Duodenal mucosa (tissue), 2 donors: ENCODE measurements around the gene MRGPRF.

ENCODE experiments used
- H3K27ac ChIP-seq: one replicate; pipeline ENCODE4 v1.7.0; 2013; ENCODE audit warnings: low read depth, low read length
- H3K27me3 ChIP-seq, 2 donors: one replicate each; pipeline ENCODE4 v1.7.0; 2013; ENCODE audit warnings: low read length in 2 of 2, control low read depth in 1 of 2; ENCODE audit not compliant: insufficient read depth in 2 of 2, control insufficient read depth in 1 of 2
- H3K36me3 ChIP-seq, 2 donors: one replicate each; pipeline ENCODE4 v1.7.0; 2013; ENCODE audit warnings: low read length in 2 of 2, control low read depth in 1 of 2; ENCODE audit not compliant: insufficient read depth in 2 of 2, control insufficient read depth in 1 of 2
- H3K4me1 ChIP-seq, 2 donors: one replicate each; pipeline ENCODE4 v1.7.0; 2013; ENCODE audit warnings: low read length in 2 of 2, control low read depth in 1 of 2; ENCODE audit not compliant: insufficient read depth in 2 of 2, control insufficient read depth in 1 of 2
- H3K4me3 ChIP-seq, 2 donors: one replicate each; pipeline ENCODE4 v1.7.0; 2013; ENCODE audit warnings: low read length in 2 of 2, low read depth in 1 of 2
- H3K9ac ChIP-seq, 2 donors: one replicate each; pipeline ENCODE4 v1.7.0; 2013; ENCODE audit warnings: low read length in 2 of 2, low read depth in 1 of 2
- H3K9me3 ChIP-seq, 2 donors: one replicate each; pipeline ENCODE4 v1.7.0; 2013; ENCODE audit warnings: low read length in 2 of 2, control low read depth in 1 of 2; ENCODE audit not compliant: control insufficient read depth in 1 of 2

Gene MRGPRF

DNA sequence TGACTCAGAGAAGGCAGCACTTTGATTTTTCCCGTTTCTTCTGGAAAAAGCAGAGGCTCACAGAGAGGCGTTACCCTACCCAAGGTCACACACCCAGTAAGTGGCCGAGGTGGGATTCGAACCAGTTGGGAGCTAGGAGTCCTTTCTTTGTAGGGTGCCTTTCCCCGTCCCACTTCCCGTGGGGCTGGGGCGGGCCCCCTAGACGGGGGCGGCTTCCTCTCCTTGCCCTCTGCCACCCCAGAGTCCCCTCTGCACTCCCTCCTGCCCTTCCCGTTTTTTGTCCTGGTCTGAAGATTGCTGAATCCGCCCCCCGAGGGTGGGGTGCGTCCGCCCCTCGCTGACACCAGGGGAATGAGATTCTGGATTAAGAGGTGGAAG lies 36.4 kb upstream of the MRGPRF start:
- Histone ChIP-seq H3K27me3 (no peaks in the 10 kb centered on the region), H3K9ac (peak overlapping the region; percentile 91 to 95), H3K4me1 (peaks cover 25 to 28% of the 10 kb centered on the region in 2 donors), H3K27ac (peak overlapping the region; percentile 78), H3K4me3 (peak overlapping the region; percentile 81 to 87), H3K36me3 (peaks cover 4 to 9% of the 10 kb centered on the region in 2 donors), H3K9me3 (no peaks in the 10 kb centered on the region)

DNA sequence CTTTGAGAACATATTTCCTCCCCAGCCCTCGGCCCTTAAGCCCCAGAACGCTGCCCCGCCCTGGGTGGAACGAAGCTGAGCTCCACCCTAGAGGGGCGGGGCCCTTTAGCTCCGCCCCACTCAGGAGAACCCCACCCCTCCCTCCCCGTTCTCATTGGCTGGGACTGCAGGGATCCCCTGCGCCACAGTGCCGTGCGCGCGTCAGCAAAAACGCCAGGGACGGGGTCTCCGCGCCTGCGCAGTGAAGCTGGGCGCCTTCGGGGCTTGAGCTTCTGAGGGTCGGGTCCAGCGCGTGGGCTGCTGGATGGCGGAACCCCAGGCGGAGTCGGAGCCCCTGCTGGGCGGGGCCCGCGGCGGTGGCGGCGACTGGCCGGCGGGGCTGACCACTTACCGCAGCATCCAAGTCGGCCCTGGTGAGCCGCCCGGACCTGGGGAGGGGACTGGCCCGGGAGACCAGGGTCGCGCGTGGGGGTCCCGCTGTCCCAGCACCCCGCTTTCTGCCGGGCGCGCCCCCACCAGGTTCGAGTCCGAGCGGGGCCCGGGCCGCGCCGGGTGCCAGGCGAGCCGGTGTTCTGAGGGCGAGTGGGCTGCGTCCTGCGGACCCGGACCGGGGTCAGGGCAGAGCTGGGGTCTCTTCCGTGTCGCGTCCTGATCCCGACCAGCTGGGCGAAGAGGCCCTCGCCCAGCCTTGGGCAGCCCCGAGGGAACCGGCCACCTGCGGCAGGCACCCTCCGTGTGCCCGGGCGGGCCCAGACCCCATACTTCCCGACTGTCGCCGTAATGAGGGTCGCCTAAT lies 35.8 kb upstream of the MRGPRF start, which contains the start of gene TPCN2:
TSS of gene TPCN2 (plus strand) at position 239 of the 796 bp plus-strand sequence. CDS start at position 305, 66 bp downstream.
- H3K36me3 ChIP-seq = peaks cover 0 to 3% of the 10 kb centered on the region in 2 donors
- peaks cover 22 to 27% of the 10 kb centered on the region in 2 donors for H3K4me1 ChIP-seq
- no peaks in the 10 kb centered on the region for H3K27me3 ChIP-seq
- no peaks in the 10 kb centered on the region for H3K9me3 ChIP-seq
- H3K27ac ChIP-seq = peak within 1 kb of the TSS; percentile 78
- H3K9ac ChIP-seq = peak within 1 kb of the TSS; percentile 91 to 95
- peak within 1 kb of the TSS; percentile 81 to 87 for H3K4me3 ChIP-seq

DNA sequence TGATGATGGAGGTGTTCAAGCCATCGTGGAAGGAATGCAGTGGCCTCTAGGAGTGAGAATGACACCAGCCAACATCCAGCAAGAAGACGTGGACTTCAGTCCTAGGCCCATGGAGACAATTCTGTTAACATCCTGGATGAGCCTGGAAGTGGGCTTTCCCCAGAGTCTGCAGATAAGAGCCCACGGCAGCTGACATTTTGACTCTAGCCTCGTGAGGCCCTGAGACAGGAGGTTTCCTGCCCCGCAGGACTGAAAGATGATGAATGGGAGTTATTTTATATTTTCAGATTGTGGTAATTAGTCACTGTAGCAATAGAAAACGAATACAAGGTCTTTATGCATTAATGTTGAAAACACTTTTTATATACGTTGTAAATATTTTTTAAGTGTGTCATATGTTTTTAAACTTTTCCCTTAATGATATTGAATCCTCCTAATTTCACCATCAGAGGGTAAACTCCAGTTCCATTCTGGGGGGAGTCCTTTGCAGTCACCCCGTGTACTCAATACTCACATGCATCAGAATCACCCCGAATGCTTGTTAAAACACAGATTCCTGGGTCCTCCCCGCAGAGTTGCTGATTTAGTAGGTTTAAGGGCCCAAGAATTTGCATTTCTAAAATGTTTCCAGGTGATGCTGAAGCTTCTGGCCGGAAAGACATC lies 35.1 kb upstream of the MRGPRF start:
- Histone ChIP-seq H3K9ac (peak overlapping the region in 1 of 2 donors; percentile 38), H3K27ac (no peak overlapping the region), H3K4me3 (peak overlapping the region; percentile 57 to 81), H3K4me1 (peaks cover 22 to 27% of the 10 kb centered on the region in 2 donors), H3K27me3 (no peaks in the 10 kb centered on the region), H3K36me3 (no peaks in the 10 kb centered on the region), H3K9me3 (no peaks in the 10 kb centered on the region)

DNA sequence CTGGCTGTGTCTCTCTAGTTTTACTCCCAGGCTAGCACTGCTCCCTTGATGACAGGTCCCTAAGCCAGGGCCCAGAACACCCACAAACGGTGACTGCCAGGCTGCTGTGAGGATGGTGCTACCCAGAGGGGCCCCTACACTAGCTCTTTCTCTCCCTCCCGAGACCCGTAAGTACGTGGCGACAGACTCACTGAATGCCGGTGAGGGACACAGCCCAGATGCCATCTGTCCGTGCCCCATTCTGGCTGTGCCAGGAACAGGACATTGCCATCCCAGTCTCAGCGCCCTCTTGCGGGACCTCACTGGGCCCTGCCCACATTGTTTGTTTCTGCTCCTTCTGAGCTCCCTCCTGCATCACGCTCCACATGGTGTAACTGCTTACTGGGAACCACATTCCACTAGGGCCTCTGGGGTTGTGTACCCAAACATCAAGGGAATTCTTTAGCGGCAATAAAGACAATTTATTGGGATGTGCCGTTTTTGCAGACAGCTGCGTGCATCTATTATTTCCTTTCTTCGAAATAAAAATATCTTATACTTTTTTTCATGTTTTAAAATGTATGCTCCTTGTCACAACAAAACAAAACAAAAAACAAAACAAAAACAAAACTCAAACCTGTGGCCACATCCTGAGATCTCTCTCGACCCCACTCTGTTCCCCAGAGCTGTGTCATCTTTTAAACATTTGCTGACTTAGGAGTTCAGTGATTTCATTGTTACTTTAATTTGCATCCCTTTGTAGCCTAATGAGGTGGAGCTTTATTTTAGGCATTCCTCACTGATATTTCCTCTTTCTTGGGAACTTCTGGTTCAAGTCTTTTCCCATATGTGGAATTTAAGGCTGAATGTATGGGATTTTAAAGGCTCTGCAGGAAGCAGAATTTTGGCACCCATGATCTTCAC lies 31.3 kb upstream of the MRGPRF start:
- H3K27me3 ChIP-seq = peaks cover 0 to 3% of the 10 kb centered on the region in 2 donors
- H3K4me1 ChIP-seq = peaks cover 7% of the 10 kb centered on the region in 2 donors
- no peaks in the 10 kb centered on the region for H3K9me3 ChIP-seq
- no peak overlapping the region for H3K4me3 ChIP-seq
- no peaks in the 10 kb centered on the region for H3K36me3 ChIP-seq
- H3K27ac ChIP-seq = no peak overlapping the region
- no peak overlapping the region for H3K9ac ChIP-seq

DNA sequence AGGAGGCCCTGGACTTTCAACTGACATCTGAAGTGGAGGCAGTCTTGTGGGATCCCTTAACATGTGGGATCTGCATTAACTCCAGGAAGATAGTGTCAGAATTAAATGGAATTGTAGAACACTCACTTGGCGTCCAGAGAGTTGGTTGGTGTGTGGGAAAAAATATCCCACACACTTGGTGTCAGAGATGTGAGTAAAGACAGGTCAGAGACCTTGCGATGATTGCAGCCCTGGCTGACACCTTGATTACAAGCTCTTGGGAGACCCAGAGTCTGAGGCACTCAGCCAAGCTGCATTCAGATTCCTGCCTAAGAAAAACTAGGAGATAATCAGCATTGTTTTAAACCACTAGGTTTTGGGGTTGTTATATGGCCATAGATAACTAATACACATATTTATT lies 28.5 kb upstream of the MRGPRF start:
- Histone ChIP-seq H3K4me3 (no peak overlapping the region), H3K9ac (no peak overlapping the region), H3K27me3 (peaks cover 0 to 3% of the 10 kb centered on the region in 2 donors), H3K27ac (no peak overlapping the region), H3K9me3 (no peaks in the 10 kb centered on the region), H3K36me3 (no peaks in the 10 kb centered on the region), H3K4me1 (no peaks in the 10 kb centered on the region)

DNA sequence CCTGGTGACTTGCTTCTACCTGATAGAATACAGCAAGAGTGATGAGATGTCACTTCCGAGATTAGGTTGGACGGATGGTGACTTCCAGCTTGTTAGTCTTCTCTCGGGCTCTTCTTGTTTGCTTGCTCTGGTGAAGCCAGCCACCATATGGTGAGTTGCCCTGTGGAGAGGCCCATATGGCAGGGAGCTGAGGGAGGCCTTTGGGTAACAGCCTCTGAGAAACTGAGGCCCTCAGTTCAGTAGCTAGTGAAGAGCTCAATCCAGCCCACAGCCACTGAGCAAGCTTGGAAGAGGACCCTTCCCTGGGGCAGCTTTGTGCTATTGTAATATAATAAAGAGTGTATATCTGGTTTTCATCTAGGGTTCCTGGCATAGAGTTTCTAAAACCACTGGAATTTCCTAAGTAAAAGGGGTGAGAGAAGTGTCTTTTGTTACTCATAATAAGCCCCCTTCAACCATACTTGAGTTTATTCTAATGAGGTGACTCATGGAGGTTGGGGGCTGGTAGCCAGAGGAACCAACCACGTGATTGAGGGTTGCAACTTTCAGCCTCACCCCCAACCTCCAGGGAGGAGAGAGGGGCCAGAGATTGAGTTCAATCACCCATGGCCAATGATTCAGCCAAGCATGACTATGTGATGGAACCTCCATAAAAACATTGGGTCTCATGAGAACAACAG lies 27.7 kb upstream of the MRGPRF start:
- Histone ChIP-seq H3K27ac (no peak overlapping the region), H3K9me3 (no peaks in the 10 kb centered on the region), H3K27me3 (peaks cover 0 to 3% of the 10 kb centered on the region in 2 donors), H3K4me1 (no peaks in the 10 kb centered on the region), H3K9ac (no peak overlapping the region), H3K4me3 (no peak overlapping the region), H3K36me3 (no peaks in the 10 kb centered on the region)

DNA sequence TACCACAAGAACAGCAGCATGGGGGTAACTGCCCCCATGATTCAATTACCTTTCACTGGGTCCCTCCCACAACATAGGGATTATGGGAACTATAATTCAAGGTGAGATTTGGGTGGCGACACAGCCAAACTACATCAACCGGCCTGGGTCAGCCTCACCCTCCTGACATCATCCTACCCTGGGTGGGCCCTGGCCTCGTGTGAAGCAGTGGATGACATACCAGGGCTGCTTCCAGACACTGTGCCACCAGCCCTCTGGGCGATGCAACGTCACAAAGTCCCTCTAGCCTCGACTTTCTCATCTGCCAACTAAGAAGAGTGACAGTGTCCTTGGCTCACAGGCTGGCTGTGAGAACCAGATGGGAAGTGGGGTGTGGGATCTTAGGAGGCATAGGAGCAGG lies 27.0 kb upstream of the MRGPRF start:
- no peak overlapping the region for H3K9ac ChIP-seq
- H3K27ac ChIP-seq = no peak overlapping the region
- H3K27me3 ChIP-seq = peaks cover 0 to 3% of the 10 kb centered on the region in 2 donors
- H3K4me1 ChIP-seq = no peaks in the 10 kb centered on the region
- H3K9me3 ChIP-seq = no peaks in the 10 kb centered on the region
- H3K4me3 ChIP-seq = no peak overlapping the region
- H3K36me3 ChIP-seq = no peaks in the 10 kb centered on the region

DNA sequence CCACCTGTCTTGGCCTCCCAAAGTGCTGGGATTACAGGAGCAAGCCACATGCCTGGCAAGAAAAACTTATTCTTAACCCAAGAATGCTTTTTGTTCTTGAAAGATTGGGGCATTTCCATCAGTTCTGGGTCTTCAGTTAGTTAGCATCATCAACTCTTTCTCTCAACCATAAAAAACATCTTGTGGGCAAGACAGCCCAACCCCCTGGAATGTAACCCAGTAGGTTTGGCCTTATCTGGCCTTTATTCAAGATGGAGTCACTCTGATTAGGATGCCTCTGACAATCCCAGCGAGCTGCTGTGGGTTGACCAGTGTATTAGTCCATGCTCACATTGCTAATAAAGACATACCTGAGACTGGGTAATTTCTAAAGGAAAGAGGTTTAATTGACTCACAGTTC lies 26.5 kb upstream of the MRGPRF start:
- H3K9me3 ChIP-seq = no peaks in the 10 kb centered on the region
- no peaks in the 10 kb centered on the region for H3K36me3 ChIP-seq
- H3K27me3 ChIP-seq = peaks cover 0 to 3% of the 10 kb centered on the region in 2 donors
- no peaks in the 10 kb centered on the region for H3K4me1 ChIP-seq
- no peak overlapping the region for H3K27ac ChIP-seq
- no peak overlapping the region for H3K9ac ChIP-seq
- no peak overlapping the region for H3K4me3 ChIP-seq

DNA sequence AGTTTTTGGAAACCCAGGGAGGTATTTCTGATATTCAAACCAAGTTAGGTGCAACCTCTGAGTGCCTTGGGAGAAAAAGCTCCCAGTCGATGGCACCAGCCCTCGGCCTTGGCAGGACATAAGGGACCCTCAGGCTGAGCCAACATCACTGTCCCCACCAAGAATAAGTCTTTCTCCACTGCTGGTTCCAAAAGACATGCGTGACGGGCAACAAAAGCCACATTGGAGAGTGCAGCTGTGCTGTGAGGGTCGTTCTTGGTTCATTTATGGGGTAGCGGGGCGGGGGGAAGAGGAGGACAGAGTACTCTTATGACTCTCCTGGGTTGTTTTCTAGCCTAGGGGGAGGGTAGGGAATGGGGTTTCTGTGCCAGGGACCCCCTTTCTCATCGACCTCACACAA lies 24.5 kb upstream of the MRGPRF start:
- H3K9ac ChIP-seq = no peak overlapping the region
- no peaks in the 10 kb centered on the region for H3K9me3 ChIP-seq
- no peaks in the 10 kb centered on the region for H3K4me1 ChIP-seq
- H3K4me3 ChIP-seq = no peak overlapping the region
- no peak overlapping the region for H3K27ac ChIP-seq
- peaks cover 0 to 3% of the 10 kb centered on the region in 2 donors for H3K27me3 ChIP-seq
- H3K36me3 ChIP-seq = no peaks in the 10 kb centered on the region
